G401 (cell line): ENCODE data around the gene TXLNA. TPM values are rescaled to one million over a fixed set of nuclear protein-coding genes. Genes with fewer than 3 reads are reported as not detected.
A peak's percentile ranks its signal among the peaks of the same experiment; 100 is the strongest.

ENCODE experiments used
- DNase-seq: peaks from one replicate; pipeline ENCODE4 v3.0.0-alpha.2; 2015; ENCODE audit warnings: low spot score
- in situ Hi-C: cut with HindIII; loops from 2 replicates; pipeline ENCODE4 v1.10.0; 2016; ENCODE audit warnings: low sequenced_read_pairs, mixed read lengths
- total RNA-seq: library from RNA; depleted of rRNA; stranded (reverse); fragments of >200 nt; shearing (Covaris generic); gene quantifications from 2 replicates; pipeline ENCODE4 v1.2.3, GENCODE V29; 2014; rRNA removed

Gene TXLNA
- total RNA-seq, 1 experiment from 2014 or later, result 72.8 TPM

DNA sequence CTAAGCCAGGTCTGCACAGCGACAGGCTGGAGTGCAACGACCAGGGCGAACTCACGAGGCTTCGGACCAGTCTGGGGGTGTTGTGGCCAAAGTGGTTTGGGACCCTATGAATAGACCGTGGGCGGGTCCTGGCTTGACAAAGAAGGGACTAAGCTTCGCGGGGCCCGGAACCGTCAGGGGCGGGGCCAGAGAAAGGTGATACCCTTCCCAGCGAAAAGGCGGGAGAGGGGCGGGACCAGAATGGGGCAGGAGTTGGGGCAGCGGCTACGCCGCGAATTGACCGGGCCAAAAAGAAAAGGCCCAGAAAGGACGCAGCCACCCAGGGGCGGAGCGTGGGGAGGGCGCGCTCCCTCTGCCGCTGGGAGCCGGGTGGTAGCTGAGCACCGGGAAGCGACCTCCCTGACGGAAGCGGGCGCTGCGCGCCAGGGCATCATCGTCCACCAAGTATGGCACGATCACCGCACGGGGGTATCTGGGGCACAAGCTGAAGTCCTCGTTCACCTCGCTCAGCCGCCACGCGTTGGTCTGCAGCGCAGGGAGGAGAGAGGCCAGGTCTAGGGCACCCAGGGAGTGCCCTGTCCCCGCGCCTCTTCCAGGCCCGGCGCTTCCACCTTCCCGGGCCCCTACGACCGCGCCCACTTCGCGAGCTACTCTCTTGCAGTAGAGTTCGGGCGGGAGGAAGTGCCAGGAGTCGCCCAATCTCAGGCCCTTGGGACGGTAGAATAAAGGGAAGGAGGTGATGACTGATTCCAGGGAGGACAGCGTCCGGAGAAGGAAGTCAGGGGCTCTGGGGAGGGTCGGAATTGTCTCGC lies 60.9 kb downstream of the TXLNA start:
- in situ Hi-C loops, result no loop called here
- peak; percentile 33 for DNase-seq

DNA sequence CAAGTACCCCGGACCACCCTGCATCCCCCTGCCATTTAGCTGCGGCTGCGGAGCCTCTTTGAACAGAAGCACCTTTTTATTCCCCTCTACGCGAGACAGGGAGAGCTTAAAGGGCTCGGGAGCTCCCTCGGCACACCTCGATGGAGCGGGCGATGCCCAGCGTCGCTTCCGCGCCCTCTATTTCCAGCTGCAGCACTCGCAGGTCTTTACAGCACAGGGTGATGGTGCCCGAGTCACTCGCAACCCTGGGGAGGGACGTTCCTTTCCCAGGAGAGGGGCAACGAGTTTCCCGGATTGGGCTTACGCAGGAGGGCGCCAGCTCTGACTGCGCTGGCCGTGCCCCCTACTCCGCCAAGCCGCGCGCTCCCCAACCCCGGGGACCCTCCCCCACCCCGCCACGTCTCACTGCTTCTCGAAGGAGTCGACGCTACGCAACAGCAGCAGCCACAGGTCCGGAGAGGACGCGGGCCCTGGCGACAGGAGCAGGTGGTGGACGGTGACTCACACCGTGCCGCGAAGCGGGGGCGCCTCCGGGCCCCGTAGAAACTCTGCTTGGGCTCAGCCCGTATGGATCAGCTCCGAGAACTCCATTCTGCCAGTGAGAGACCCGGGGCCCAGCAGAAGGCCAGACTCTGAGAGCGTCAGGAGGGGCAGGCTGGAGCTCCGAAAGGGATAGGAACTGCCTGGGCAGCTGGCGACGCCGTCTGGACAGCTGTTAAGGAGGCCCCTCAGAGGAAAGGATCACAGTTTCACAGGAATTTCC lies 61.7 kb downstream of the TXLNA start:
- in situ Hi-C loops, result no loop called here
- DNase-seq, result no peak

DNA sequence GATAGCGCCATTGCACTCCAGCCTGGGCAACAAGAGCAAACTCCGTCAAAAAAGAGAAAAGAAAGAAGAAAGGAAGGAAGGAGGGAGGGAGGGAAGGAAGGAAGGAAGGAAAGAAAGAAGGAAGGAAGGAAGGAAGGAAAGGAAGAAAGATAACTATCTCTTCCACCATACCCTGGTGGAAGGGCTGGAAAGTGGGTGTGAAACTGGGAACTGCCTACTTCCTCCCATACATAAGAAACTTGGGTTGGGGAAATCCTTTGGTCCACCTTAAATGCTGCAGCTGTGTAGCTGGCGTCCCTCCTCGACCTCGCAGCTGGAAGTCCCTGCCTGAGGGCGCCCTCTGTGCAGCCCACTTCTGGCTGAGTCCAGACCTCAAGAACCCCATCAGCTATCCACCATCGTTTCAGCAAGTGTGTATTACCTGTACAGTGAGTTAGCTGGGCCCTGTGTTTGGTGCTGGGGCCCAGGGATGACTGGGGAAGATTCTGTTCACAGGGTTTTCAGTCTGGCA lies 62.9 kb downstream of the TXLNA start:
- no peak for DNase-seq
- in situ Hi-C loops, result no loop called here

DNA sequence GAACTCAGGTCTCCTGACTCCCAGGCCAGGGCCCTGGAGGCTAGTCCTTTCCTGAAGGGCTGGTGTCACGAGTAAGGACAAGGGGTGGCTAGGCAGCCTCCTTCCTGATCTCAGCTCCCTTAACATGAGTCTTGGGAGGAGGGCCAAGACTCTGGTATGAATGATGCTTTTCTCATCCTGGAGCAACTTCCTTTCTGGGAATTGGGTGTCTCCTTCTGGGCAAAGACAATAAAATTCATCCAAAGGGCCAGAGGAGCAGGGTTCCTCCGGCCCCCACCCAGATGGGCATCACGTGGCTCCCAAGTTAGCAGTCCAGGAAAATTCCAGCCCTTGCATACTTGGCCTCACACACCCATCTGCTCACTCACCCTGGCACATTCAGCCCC lies 67.4 kb downstream of the TXLNA start, which contains the start of gene FAM167B:
FAM167B (plus strand) TSS at position 335 of the 386 bp plus-strand sequence. CDS start 200 bp downstream, outside the sequence.
- no peak for DNase-seq
- in situ Hi-C loops, result no loop called here

DNA sequence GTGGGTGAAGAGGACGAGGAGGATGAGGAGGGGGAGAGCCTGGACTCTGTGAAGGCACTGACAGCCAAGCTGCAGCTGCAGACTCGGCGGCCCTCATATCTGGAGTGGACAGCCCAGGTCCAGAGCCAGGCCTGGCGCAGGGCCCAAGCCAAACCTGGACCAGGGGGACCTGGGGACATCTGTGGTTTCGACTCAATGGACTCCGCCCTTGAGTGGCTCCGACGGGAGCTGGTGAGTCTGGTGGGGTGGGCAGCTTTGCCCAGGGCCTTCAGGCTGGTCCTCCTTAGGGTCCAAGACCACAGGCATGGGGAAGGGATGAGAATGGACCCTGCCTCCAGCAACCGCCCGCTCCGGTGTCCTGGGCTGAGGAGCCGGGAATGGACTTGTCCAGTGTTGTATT lies 68.0 kb downstream of the TXLNA start:
- in situ Hi-C loops, result no loop called here

More for the DNA sequence above, 68.0 kb downstream of the TXLNA start:
- no peak for DNase-seq

Other genes starting within 250 kb of the TXLNA start
- 280 and 436 TPM in 2 replicates for gene PTP4A2, start 241.3 kb upstream of the TXLNA start, total RNA-seq
- 167 and 200 TPM in 2 replicates for gene KHDRBS1, start 165.8 kb upstream of the TXLNA start, total RNA-seq
- gene TMEM39B, start 106.7 kb upstream of the TXLNA start, total RNA-seq, result 10.3 and 19.0 TPM in 2 replicates
- gene KPNA6, start 71.6 kb upstream of the TXLNA start, total RNA-seq, result 30.8 and 36.0 TPM in 2 replicates
- gene CCDC28B, start 20.9 kb downstream of the TXLNA start, total RNA-seq, result 24.4 and 30.9 TPM in 2 replicates
- gene IQCC, start 26.0 kb downstream of the TXLNA start, total RNA-seq, result 3.3 and 4.0 TPM in 2 replicates
- gene DCDC2B, start 29.4 kb downstream of the TXLNA start, total RNA-seq, result not detected in 2 replicates
- 11.8 and 17.0 TPM in 2 replicates for gene TMEM234, start 42.7 kb downstream of the TXLNA start, total RNA-seq
- 451 and 486 TPM in 2 replicates for gene EIF3I, start 42.7 kb downstream of the TXLNA start, total RNA-seq
- gene FAM167B, start 67.5 kb downstream of the TXLNA start, total RNA-seq, result not detected in 2 replicates
- gene LCK, start 71.6 kb downstream of the TXLNA start, total RNA-seq, result not detected in 2 replicates
- gene HDAC1, start 112.4 kb downstream of the TXLNA start, total RNA-seq, result 191 and 286 TPM in 2 replicates
- gene MARCKSL1, start 156.6 kb downstream of the TXLNA start, total RNA-seq, result 89.6 and 132 TPM in 2 replicates
- gene FAM229A, start 182.8 kb downstream of the TXLNA start, total RNA-seq, result 0.20 and 0.31 TPM in 2 replicates
- 0.20 TPM in 1 of 2 replicates, not detected in the other for gene TSSK3, start 182.9 kb downstream of the TXLNA start, total RNA-seq
- gene BSDC1, start 214.8 kb downstream of the TXLNA start, total RNA-seq, result 40.7 and 47.3 TPM in 2 replicates